ENCODE data around the gene TSPAN15.
"Not testable (repeated sequence)": the region's sequence is repeated elsewhere in the genome, so short reads cannot be mapped to it uniquely, and the experiment has no call there.

TSPAN15 gene

DNA sequence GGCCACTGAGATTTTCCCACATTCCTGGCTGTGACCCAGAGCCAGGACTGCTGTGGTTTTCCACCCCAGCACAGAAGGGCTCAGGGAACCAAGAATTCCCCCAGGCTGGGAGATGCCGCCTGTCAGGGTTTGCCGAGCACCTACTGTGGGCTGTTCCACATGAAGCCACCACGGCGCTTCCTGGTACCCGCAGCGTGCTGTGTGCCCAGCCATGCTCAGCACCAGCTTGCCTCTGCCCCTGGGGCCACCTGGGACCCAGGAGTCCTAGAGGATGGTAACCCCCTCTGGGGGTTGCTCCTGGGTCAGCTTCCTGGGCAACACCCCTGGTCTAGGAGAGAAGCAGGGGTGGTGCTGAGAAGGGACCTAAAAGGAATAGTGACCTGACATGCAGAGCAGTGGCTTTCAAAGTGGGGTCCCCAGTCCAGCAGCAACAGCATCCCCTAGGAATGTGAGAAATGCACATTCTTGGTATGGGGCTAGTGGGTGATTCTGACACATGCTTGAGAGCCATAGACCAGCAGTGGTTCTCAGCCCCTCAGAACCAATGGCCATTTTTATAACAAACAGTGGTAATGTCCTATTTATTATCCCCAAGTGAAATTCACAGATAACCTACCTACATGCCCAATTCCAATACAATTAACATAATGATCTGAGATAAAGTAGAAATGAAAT lies 53.4 kb downstream of the TSPAN15 start:
- peak; percentile 43 for DNase-seq

DNA sequence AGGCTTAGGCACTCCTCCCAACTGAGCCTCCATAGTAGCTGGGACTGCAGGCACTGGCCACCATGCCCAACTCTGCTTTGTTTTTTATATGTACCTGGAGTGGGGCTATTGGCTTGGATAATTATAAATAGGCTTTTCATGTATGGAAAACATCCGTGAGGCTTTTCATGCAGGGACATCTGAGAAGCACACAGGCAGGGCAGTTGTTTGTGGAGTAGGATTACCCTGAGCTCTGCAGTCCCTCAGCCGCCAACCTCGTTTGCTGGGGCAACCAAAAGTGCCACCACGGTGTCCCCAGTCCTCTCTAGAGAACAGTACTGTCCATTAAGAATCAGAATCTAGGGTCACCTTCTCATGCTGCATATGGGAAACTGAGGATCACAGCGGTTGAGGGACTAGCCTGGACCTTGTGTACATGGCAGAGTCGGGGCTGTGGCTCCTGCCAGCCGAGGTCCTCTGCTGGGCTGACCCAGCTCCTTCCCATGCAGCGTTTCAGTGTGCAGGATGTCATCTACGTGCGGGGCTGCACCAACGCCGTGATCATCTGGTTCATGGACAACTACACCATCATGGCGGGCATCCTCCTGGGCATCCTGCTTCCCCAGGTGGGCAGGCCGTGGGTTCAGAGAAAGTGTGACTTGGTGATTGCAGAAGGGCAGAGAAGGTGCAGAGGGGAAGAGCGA lies 54.5 kb downstream of the TSPAN15 start:
- DNase-seq: peak; percentile 44

DNA sequence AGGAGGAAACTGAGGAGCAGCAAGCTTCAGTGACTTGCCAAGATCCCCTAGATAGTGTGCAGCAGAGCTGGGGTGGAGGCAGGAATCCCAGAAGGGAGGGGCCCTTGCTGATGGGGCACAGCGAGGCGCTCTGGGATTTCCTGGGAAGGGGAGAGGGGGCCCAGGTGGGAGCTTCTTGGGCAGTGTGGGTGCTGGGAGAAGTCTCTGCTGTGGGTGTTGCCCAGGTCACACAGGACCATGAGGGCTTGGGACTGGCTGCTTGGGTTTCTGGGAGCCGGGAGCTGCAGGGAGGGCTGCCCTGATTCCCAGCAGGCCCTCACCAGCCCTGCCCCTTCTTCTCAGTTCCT lies 55.2 kb downstream of the TSPAN15 start:
- no peak for DNase-seq

DNA sequence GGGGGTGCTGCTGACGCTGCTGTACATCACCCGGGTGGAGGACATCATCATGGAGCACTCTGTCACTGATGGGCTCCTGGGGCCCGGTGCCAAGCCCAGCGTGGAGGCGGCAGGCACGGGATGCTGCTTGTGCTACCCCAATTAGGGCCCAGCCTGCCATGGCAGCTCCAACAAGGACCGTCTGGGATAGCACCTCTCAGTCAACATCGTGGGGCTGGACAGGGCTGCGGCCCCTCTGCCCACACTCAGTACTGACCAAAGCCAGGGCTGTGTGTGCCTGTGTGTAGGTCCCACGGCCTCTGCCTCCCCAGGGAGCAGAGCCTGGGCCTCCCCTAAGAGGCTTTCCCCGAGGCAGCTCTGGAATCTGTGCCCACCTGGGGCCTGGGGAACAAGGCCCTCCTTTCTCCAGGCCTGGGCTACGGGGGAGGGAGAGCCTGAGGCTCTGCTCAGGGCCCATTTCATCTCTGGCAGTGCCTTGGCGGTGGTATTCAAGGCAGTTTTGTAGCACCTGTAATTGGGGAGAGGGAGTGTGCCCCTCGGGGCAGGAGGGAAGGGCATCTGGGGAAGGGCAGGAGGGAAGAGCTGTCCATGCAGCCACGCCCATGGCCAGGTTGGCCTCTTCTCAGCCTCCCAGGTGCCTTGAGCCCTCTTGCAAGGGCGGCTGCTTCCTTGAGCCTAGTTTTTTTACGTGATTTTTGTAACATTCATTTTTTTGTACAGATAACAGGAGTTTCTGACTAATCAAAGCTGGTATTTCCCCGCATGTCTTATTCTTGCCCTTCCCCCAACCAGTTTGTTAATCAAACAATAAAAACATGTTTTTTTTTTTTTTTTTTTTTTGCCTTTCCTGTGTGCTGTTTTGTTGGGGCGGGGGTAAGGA lies 55.8 kb downstream of the TSPAN15 start:
- DNase-seq: peak; percentile 62

DNA sequence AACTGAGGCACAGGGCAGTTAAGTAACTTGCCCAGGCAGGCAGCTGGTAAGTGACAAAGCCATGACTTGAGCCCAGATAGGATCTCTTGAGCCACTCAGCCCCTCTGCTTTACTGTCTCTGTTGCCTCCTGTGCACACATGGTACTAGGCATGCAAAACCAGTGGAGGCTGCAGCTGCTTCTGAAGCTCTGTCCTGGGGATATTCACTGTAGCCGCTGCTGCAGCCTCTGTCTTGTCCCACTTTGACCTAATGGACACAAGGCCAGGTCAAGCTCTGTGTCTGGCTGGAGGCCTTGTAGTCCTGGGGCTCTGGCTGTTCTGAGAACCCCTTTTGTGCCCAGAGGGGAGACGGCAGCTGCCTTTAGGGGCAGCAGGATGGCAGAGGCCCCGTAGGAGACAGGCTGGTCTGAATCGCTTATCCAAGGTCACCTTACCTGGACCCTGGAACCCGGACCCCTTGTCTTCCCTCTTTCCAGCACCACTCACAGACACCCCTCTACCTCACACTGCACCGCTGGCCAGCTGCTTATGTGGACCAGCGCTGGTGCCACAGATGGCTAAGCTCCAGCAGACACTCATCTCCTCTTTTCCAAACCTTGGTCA lies 57.6 kb downstream of the TSPAN15 start:
- peak; percentile 49 for DNase-seq

DNA sequence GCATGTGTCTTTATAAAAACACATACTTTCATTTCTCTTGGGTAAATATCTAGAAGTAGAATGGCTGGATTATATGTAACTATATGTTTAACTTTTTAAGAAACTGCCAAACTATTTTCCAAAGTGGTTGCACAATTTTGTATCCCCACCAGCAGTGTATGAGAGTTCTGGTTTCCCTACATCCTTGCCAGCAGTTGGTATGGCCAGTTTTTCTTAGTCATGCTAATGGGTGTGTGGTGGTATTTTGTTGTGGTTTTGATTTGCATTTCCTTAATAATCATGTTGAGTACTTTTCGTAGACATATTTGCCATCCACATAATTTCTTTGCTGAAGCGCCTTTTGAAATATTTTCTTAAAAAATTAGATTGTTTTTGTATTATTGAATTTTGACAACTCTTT lies 61.6 kb downstream of the TSPAN15 start:
- no peak for DNase-seq

DNA sequence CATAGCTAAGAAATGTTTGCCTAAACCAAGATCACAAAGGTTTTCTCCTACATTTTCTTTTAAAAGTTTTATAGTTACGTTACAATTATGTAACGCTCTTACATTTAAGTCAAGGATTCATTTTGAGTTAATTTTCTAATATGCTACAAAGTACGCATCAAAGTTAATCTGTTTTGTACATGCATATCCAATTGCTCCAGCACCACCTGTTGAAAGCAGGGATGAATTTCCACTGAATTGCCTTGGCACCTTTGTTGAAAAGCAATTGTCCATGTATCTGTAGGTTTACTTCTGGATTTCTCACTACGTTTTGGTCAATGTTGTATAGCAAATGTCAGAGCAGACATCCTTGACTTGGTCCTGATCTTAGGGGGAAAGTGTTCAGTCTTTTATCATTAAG lies 62.4 kb downstream of the TSPAN15 start:
- DNase-seq: no peak

DNA sequence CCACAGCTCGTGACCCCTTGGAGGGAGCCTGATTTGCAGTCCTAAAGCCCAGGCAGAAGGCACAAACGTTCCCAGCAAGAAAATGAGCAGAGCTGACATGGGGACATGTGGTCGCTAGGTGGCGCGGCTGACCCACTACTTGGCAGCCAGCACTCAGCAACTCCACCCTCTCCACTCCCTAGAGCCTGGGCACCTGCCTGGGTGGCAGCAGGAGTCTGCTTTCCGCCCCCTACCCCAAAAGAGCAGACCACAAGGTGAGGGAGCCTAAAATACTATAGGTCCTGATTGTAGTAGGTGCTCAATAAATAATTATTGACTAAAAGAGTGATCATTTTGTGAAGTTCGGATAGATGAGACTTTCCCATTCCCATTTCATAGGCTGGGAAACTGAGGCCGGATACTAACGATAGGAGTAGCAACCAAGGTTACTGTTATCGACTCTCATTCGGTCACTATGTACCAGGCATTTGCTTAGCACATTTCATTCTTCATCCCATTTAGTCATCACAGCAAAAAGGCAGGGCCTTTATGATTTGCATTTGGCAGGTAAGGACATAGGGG lies 64.5 kb downstream of the TSPAN15 start:
- peak; percentile 88 for DNase-seq

DNA sequence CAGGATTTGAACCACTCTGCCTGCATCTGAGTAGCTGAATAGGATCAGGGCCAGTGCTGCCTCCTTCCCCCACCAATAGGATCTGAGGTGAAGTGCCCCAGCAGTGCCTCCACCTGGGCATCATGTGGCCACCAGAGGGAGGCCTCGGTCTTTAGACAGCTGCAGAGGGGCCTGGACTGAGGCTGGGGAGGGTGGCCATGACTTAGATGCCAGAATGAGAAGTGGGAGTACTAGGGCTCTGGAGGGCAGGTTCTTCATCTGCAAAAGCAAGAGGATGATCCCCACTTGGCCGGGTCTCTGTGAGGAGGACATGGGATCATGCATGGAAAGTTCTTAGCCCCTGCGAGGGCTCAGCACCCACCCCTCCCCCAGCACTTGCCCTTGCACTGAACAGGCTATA lies 65.1 kb downstream of the TSPAN15 start:
- DNase-seq: peak; percentile 77

DNA sequence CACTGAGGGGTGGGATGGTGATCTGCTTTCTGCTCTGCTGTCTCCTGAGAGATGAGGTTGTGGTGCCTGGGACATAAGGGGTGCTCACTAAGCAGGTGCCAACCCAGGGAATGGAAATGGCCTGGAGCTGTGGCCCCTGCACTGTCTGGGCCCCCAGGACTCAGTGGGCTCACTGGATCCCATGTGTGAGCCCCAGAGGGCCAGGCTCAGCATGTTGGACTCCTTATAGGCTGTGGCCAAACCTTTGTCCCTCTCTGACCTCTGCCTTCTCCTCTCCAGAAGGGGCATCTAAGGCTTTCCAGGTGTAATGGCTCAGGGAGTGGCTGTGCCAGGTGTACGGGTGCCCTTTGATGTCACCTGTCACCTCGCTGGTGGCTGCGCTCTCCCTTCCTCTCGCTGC lies 65.5 kb downstream of the TSPAN15 start:
- DNase-seq: no peak

DNA sequence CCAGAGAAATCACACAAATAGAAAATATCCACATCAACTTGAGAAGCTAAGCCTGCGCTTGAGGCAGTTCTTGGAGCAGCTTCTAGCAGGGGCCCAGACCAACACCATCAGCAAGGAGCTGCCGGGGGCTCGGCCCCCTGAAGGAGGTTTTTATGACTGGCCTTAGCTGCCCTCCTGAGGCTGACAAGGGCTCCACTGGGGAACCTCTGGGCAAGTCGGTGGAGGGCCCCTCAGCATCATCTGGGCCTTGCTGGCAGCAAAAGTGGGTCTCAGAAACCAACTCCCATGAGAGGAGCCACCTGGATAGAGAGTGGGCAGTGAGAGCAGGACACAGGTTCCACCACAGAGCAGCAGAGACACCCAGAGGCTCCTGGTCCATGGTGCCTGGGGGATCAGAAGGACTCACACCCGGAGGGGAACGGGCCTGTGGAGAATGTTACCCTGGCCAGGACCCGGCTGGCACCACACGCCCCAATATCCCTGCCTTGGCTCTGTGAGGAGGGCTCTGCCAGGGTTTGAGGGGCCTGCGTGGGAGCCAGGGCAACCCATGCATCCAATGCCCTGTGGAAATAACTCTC lies 66.1 kb downstream of the TSPAN15 start:
- no peak for DNase-seq

DNA sequence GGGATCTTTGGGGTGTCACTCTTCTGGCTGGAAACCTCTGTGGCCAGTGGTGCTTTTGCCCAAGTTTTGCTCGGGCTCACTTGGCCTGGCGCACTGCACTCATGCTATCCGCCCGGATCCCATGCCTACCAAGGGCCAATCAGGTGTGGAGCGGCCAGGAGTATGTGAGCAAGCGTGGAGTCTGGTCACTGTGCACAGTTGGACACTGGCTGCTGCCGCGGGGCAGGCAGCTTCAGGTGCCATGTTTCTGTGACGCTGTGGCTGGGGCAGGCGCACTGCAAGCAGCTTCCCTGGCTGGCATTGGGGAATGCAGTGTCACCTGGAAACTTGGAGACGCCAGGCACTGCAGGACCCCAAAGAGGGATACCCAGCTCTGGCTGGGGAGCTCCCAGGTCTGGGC lies 76.7 kb downstream of the TSPAN15 start:
- no peak for DNase-seq

DNA sequence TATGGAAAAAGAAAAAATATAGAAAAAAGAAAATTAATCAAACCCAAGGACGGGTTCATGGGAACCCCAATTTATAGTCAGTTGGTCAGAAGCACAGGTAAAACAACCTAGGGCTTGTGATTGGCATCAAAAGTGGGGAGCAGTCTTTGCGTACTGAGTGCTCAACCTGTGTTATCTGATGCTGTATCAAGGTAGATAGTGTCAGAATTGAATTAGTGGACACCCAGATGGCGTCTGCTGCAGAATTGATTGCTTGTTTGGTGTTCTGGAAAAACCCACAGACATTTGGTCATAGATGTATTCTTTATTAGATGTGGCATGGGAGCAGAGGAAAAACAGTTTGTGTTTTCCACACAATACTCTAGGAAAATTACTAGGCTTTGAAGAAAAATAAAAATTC lies 82.4 kb downstream of the TSPAN15 start:
- DNase-seq: no peak

DNA sequence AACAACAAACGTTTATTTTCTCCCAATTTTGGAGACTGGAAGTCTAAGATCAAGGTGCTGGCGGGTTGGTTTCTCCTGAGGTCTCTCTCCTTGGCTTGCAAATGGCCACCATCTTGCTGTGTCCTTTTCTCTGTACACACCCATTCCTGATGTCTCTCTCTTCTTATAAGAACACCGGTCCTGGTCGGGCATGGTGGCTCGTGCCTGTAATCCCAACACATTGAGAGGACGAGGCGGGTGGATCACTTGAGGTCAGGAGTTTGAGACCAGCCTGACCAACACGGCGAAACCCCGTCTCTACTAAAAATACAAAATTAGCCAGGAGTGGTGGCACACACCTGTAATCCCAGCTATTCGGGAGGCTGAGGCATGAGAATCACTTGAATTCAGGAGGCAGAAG lies 85.3 kb downstream of the TSPAN15 start:
- not testable (repeated sequence) for DNase-seq

DNA sequence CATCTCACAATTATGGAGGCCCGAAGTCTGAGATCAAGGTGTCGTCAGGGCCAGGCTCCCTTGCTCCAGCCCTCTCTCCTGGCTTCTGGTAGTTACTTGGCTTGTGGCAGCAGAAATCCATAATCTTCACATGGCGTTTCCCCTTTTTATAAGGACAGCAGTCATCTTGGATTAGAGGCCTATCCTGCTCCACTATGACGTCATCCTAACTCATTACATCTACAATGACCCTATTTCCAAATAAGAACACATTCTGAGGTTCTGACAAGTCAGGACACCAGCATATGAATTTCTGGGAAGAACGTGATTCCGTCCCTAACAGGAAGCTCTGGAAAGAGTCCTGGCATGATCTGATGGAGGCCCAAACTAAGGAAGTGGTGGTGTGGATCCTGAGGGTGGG lies 86.2 kb downstream of the TSPAN15 start:
- no peak for DNase-seq

DNA sequence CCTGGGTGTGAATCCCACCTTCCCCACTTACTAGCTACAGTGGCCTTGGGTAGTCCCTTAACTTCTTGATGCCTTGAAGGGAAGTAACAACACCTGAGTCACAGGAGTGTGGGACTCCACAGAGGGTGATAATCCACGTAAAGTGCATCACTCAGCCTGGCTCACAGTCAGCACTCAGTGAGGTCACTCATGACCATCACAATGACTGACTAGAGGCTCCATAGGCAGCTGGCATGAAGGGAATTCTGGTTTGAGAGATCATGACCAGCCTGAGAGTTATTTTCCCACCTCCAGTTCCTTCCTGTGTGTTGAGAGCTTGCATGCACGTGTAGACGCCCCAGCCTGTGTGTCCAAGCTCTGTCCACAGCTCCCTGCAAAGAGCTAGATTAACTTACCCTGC lies 87.2 kb downstream of the TSPAN15 start:
- no peak for DNase-seq

DNA sequence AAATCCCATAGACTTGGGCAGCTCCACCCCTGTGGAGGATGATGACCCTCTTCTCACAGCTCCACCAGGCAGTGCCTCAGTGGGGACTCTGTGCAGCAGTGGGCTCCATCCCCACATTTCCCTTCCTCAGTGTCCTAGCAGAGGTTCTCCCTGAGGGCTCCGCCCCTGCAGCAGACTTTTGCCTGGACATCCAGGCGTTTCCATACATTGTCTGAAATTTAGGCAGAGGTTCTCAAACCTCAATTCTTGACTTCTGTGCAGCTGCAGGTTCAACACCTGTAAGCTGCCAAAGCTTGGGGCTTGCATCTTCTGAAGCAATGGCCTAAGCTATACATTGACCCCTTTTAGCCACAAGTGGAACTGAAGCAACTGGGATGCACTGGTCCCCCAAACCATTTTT lies 90.2 kb downstream of the TSPAN15 start:
- no peak for DNase-seq

DNA sequence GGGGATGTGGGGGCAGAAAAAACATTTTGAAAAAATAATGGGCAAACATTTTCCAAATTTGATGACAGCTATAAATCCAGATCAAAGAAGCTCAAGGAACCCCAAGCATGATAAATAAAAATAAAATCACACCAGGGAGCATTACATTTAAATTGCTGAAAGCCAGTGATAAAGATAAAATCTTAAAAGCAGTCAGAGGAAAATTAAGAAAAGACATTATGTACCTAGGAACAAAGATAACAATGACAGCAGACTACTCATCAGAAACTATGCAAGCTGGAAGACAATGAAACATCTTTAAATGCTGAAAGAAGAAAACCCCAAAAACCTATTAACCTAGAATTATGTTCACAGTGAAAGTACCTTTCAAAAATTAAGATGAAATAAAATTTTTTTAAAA lies 98.7 kb downstream of the TSPAN15 start:
- DNase-seq: no peak

DNA sequence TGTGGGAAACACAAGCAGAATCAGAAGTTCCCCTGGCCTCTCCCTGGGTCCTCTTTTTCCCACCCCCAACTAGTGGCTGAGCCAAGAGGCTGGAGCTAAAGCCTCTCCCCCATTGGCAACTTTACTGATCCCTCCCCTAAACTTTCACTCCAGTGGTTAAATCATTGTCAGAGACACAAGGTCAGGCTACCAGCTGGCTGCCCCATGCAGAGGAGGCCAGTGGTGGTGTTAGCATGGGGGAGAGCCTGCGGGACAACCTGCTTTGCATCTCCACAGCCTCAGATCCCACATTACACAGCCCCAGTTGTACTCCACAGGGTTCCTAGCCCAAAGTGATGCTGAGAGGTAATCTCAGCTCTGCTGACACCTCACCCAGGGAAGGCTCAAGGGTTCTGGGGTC lies 101.0 kb downstream of the TSPAN15 start:
- no peak for DNase-seq

DNA sequence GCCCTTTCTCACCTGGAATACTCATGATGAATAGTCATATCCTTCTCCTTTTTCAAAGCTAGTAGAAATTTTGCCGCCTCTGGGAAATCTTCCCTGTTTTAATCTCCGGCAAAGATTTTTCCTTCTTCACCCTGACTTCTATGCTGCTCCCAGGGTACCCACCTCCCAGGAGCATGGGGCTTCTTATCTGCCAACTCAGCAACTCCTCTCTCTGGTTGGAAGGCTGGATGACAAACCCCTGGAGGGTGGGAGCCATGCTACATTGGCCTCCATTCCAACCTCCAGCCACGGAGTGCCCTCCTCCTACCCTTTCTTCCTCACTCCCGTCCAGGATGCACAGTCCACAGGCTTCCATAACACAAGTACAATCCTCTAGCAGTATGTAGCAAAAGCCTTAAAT lies 102.1 kb downstream of the TSPAN15 start:
- no peak for DNase-seq

DNA sequence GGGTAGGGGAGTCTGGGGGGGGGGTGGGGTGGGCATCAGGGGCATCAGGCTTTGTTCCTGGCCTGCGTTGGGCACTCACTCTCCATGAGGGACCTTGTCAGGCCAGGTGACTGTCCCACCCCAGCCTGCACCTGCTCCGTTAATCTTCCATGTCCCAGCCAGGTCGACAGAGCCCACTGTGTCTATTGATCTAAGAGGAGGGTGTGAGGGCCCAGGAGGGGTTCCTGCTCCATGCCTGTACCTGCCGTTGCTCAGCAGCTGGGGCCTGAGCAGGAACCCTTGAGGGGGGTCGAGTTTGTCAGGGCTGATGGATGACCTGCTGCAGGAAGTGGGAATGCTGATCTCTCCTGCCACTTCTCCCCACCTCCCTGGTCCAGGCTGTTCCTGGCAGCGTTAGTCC lies 103.3 kb downstream of the TSPAN15 start:
- no peak for DNase-seq

Measured in islet precursor cell (in vitro differentiated cells).